Aorta (tissue), 5 donors: ENCODE measurements around the gene SCN8A. TPM values are rescaled to one million over a fixed set of nuclear protein-coding genes. Genes with fewer than 3 reads are reported as not detected.

Experiments used
- ATAC-seq: fragments of 200-7000 bp; cut with Tn5 transposase; one replicate; pipeline ENCODE4 v1.9.1; 2022; ENCODE audit warnings: moderate library complexity; ENCODE audit not compliant: low FRiP score
- DNase-seq, 2 donors: peaks; one replicate each; pipeline ENCODE4 v3.0.0-alpha.2; 2020
- H3K27ac ChIP-seq, 2 donors: one replicate each; pipeline ENCODE4 v1.5.1; 2013; ENCODE audit warnings: low read length in 2 of 2, mild to moderate bottlenecking in 2 of 2, moderate library complexity in 2 of 2, control low read depth in 1 of 2, inconsistent platforms in 1 of 2, low read depth in 1 of 2
- H3K27me3 ChIP-seq, 2 donors: one replicate each; pipeline ENCODE4 v1.6.1; 2013; ENCODE audit warnings: control low read depth in 1 of 2, low read length in 1 of 2, mild to moderate bottlenecking in 1 of 2, moderate library complexity in 1 of 2; ENCODE audit not compliant: insufficient read depth in 2 of 2, control insufficient read depth in 1 of 2
- H3K36me3 ChIP-seq, 2 donors: one replicate each; pipeline ENCODE4 v1.6.1; 2013; ENCODE audit warnings: control low read depth in 1 of 2, low read length in 1 of 2, mild to moderate bottlenecking in 1 of 2; ENCODE audit not compliant: insufficient read depth in 2 of 2, control insufficient read depth in 1 of 2
- H3K4me1 ChIP-seq, 2 donors: one replicate each; pipeline ENCODE4 v1.6.1; 2013; ENCODE audit warnings: low read length in 2 of 2, control low read depth in 1 of 2, mild to moderate bottlenecking in 1 of 2, moderate library complexity in 1 of 2; ENCODE audit not compliant: insufficient read depth in 2 of 2, control insufficient read depth in 1 of 2
- H3K4me3 ChIP-seq, 2 donors: one replicate each; pipeline ENCODE4 v1.5.1; 2013; ENCODE audit warnings: low read length in 2 of 2, control low read depth in 1 of 2, mild to moderate bottlenecking in 1 of 2
- H3K9me3 ChIP-seq: one replicate; pipeline ENCODE4 v1.6.1; 2013; ENCODE audit warnings: mild to moderate bottlenecking, low read length; ENCODE audit not compliant: control insufficient read depth
- WGBS, 2 donors: extraction: QIAGEN DNeasy Blood & Tissue Kit; methylation state at CpG; one replicate each; pipeline ENCODE4 v1.1.7; 2013; 5-methylcytosine and 5-hydroxymethylcytosine counted together
- intact Hi-C, 2 donors: fragments of 100-400 bp; cut with DNase I; formaldehyde crosslinking; loops; one replicate each; pipeline versions ENCODE4 v1.14.2 to v1.15.0; 2022
- polyA plus RNA-seq, 2 donors: library from polyadenylated mRNA; stranded (reverse); fragments of 200-250 nt; gene quantifications; one replicate each; pipeline ENCODE4 v1.2.3, GENCODE V29; 2013
- total RNA-seq, 2 donors: library from RNA; stranded (reverse); fragmentation: NEBNext Ultra II Directional; extraction: Animal tissue kit (Norgen Biotek cat#: 25700); gene quantifications; one replicate each; pipeline ENCODE4 v1.2.1, GENCODE V29; 2021
- donor health status: healthy with polysubstance abuse.
- donor health status: Bipolar disorder and iron deficiency.
- donor health status: DM: no; HTN: no; CAD: no.
- donor health status: DM: no; HTN: no; CAD: no.
- donor health status: DM: yes; HTN: yes; CAD: no.

Gene SCN8A
- total and polyA plus RNA-seq, 4 donors: under 0.01 to 0.48 (median 0.27) TPM

- Histone ChIP-seq H3K4me1 (no peaks in the 10 kb centered on the region), H3K4me3 (no peak overlapping the region), H3K27ac (no peak overlapping the region), H3K36me3 (no peaks in the 10 kb centered on the region), H3K27me3 (peaks cover 0 to 2% of the 10 kb centered on the region in 2 donors), H3K9me3 (no peaks in the 10 kb centered on the region)
- ATAC-seq (no peak), DNase-seq (no peak)
- intact Hi-C loops: no loop called here
- WGBS, 2 donors: 92 to 95% methylated on average over 1 of the region's 1 CpG
Observed at GRCh38 chr12:51699219-51699618, 108.2 kb downstream of the SCN8A start.

- no peak overlapping the region for H3K4me3 ChIP-seq
- DNase-seq: no peak
- peaks cover 0 to 2% of the 10 kb centered on the region in 2 donors for H3K27me3 ChIP-seq
- H3K4me1 ChIP-seq: no peaks in the 10 kb centered on the region
- no peak for ATAC-seq
- no peak overlapping the region for H3K27ac ChIP-seq
- no peaks in the 10 kb centered on the region for H3K9me3 ChIP-seq
- intact Hi-C loops: no loop called here
- H3K36me3 ChIP-seq: no peaks in the 10 kb centered on the region
Observed at GRCh38 chr12:51700887-51701286, 109.9 kb downstream of the SCN8A start.

GRCh38 chr12:51702587-51702986 is 111.6 kb downstream of the SCN8A start:
- DNase-seq: no peak
- intact Hi-C loops: no loop called here
- peaks cover 2% of the 10 kb centered on the region in 2 donors for H3K27me3 ChIP-seq
- no peak overlapping the region for H3K27ac ChIP-seq
- H3K9me3 ChIP-seq: no peaks in the 10 kb centered on the region
- no peak overlapping the region for H3K4me3 ChIP-seq
- WGBS, 2 donors: 91 to 94% methylated on average over 1 of the region's 1 CpG
- no peak for ATAC-seq
- no peaks in the 10 kb centered on the region for H3K4me1 ChIP-seq
- H3K36me3 ChIP-seq: no peaks in the 10 kb centered on the region

DNA sequence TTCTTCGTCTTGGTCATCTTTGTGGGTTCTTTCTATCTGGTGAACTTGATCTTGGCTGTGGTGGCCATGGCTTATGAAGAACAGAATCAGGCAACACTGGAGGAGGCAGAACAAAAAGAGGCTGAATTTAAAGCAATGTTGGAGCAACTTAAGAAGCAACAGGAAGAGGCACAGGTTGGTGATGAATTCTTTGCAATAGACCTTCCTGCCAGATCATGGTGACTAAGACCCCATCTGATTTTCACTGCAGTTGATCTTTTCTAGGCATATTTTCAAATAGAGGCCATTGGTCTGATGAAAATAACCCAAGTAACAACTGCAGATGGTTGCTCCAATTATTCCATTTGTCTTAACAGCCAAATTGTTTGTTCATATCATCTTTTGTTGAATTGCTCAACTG is 114.4 kb downstream of the SCN8A start:
- DNase-seq (no peak), ATAC-seq (no peak)
- Histone ChIP-seq H3K27ac (no peak overlapping the region), H3K9me3 (no peaks in the 10 kb centered on the region), H3K4me1 (no peaks in the 10 kb centered on the region), H3K4me3 (no peak overlapping the region), H3K27me3 (peaks cover 0 to 2% of the 10 kb centered on the region in 2 donors), H3K36me3 (no peaks in the 10 kb centered on the region)
- 91 to 98% methylated on average over 1 of the region's 1 CpG for WGBS, 2 donors
- intact Hi-C loops: no loop called here

DNA sequence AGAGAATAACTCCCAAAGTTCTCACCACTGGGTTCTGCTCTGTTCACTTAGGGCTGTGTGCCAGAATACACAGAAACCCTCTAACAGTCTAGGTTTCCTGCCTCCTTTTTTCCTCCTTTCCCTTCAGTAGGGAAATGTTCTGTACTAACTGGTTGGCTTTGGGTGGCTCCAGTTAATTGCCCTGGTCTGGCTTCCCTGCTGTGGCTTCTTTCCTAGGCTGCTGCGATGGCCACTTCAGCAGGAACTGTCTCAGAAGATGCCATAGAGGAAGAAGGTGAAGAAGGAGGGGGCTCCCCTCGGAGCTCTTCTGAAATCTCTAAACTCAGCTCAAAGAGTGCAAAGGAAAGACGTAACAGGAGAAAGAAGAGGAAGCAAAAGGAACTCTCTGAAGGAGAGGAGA is 115.2 kb downstream of the SCN8A start:
- DNase-seq (no peak), ATAC-seq (no peak)
- intact Hi-C loops: no loop called here
- WGBS, 2 donors: 41 to 55% methylated on average over 3 of the region's 3 CpGs
- no peak overlapping the region for H3K4me3 ChIP-seq
- H3K27ac ChIP-seq: no peak overlapping the region
- no peaks in the 10 kb centered on the region for H3K4me1 ChIP-seq
- H3K27me3 ChIP-seq: peaks cover 0 to 2% of the 10 kb centered on the region in 2 donors
- H3K9me3 ChIP-seq: no peaks in the 10 kb centered on the region
- no peaks in the 10 kb centered on the region for H3K36me3 ChIP-seq

- H3K4me1 ChIP-seq: no peaks in the 10 kb centered on the region
- H3K4me3 ChIP-seq: no peak overlapping the region
- intact Hi-C loops: no loop called here
- no peaks in the 10 kb centered on the region for H3K36me3 ChIP-seq
- no peak overlapping the region for H3K27ac ChIP-seq
- H3K27me3 ChIP-seq: no peaks in the 10 kb centered on the region
- no peak for ATAC-seq
- H3K9me3 ChIP-seq: no peaks in the 10 kb centered on the region
- no peak for DNase-seq
- 52 to 68% methylated on average over 2 of the region's 2 CpGs for WGBS, 2 donors
Observed at GRCh38 chr12:51714666-51715065, 123.6 kb downstream of the SCN8A start.

GRCh38 chr12:51717326-51717925 is 126.4 kb downstream of the SCN8A start:
- H3K9me3 ChIP-seq: no peaks in the 10 kb centered on the region
- intact Hi-C loops: no loop called here
- DNase-seq (no peak), ATAC-seq (no peak)
- 86 to 89% methylated on average over 3 of the region's 3 CpGs for WGBS, 2 donors
- H3K27me3 ChIP-seq: no peaks in the 10 kb centered on the region
- H3K36me3 ChIP-seq: no peaks in the 10 kb centered on the region
- no peak overlapping the region for H3K27ac ChIP-seq
- H3K4me3 ChIP-seq: no peak overlapping the region
- H3K4me1 ChIP-seq: no peaks in the 10 kb centered on the region

DNA sequence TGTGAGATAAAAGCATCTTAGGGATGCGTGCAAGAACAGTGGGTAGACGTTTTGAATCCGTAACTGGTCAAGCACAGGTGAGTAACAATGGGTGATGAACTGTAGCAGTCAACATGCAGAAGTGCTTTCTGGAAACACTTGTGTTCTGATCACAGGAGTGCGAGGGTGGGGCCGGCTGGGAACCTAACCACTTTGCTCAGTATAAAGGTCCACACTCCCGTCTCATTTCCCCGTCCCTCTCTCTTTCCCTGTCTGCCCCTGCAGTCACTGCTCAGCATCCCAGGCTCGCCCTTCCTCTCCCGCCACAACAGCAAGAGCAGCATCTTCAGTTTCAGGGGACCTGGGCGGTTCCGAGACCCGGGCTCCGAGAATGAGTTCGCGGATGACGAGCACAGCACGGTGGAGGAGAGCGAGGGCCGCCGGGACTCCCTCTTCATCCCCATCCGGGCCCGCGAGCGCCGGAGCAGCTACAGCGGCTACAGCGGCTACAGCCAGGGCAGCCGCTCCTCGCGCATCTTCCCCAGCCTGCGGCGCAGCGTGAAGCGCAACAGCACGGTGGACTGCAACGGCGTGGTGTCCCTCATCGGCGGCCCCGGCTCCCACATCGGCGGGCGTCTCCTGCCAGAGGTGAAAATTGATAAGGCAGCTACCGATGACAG is 130.4 kb downstream of the SCN8A start:
- 8 to 9% methylated on average over 44 of the region's 44 CpGs for WGBS, 2 donors
- Histone ChIP-seq H3K9me3 (no peaks in the 10 kb centered on the region), H3K27me3 (no peaks in the 10 kb centered on the region), H3K4me1 (no peaks in the 10 kb centered on the region), H3K27ac (no peak overlapping the region), H3K36me3 (no peaks in the 10 kb centered on the region), H3K4me3 (no peak overlapping the region)
- ATAC-seq (peak; percentile 82), DNase-seq (peak; percentile 61 to 87)
- intact Hi-C loops: no loop called here

GRCh38 chr12:51722431-51722830 is 131.4 kb downstream of the SCN8A start:
- no peaks in the 10 kb centered on the region for H3K4me1 ChIP-seq
- H3K36me3 ChIP-seq: no peaks in the 10 kb centered on the region
- H3K4me3 ChIP-seq: no peak overlapping the region
- intact Hi-C loops: no loop called here
- no peak overlapping the region for H3K27ac ChIP-seq
- ATAC-seq (no peak), DNase-seq (no peak)
- no peaks in the 10 kb centered on the region for H3K9me3 ChIP-seq
- H3K27me3 ChIP-seq: no peaks in the 10 kb centered on the region
